IMR-90 (cell line): ENCODE results near the gene TGDS. TPM values are rescaled to one million over a fixed set of nuclear protein-coding genes. Genes with fewer than 3 reads are reported as not detected.

Experiments used
- ATAC-seq: fragments of 200-7000 bp; cut with Tn5 transposase; 2 replicates; pipeline ENCODE4 v1.9.1; 2020; ENCODE audit warnings: low read depth, mild to moderate bottlenecking, moderate library complexity
- BruUV-seq: library from RNA; stranded (reverse); fragments of 400-500 nt; replicated peaks from 2 replicates; lab custom pipeline; 2021; lab: Mats Ljungman, UMichigan
- CTCF ChIA-PET: fragments of 300-600 bp; formaldehyde crosslinking; extraction: SDS; loops from one replicate; lab custom pipeline; 2021; ENCODE audit warnings: antibody characterized with exemption; lab: Yijun Ruan, JAX
- POLR2A ChIA-PET: fragments of 300-600 bp; sonication (Branson Sonifier 250); formaldehyde crosslinking; loops from one replicate; lab custom pipeline; 2022; ENCODE audit warnings: antibody characterized with exemption; ENCODE audit not compliant: unreplicated experiment; lab: Charles Lee
- DNase-seq: peaks from one replicate; pipeline ENCODE4 v3.0.0; 2013
- H2AFZ ChIP-seq: replicated peaks from 2 replicates; pipeline ENCODE3; 2013; ENCODE audit warnings: low read length, mild to moderate bottlenecking; ENCODE audit not compliant: poor library complexity
- H2AK5ac ChIP-seq: 2 replicates; pipeline ENCODE4 v1.6.1; 2013; ENCODE audit warnings: low read depth, low read length, inconsistent platforms
- H2AK9ac ChIP-seq: replicated peaks from 2 replicates; pipeline ENCODE3; 2013; ENCODE audit warnings: mild to moderate bottlenecking, low read depth, low read length, moderate library complexity; ENCODE audit not compliant: poor library complexity
- H2BK120ac ChIP-seq: 2 replicates; pipeline ENCODE4 v1.6.1; 2013; ENCODE audit warnings: low read depth, low read length, inconsistent platforms
- H2BK15ac ChIP-seq: 3 replicates; pipeline ENCODE4 v1.6.1; 2013; ENCODE audit warnings: low read depth, low read length, inconsistent platforms
- H2BK20ac ChIP-seq: 2 replicates; pipeline ENCODE4 v1.6.1; 2013; ENCODE audit warnings: low read depth, mild to moderate bottlenecking, inconsistent platforms, low read length, moderate library complexity
- H2BK5ac ChIP-seq: 2 replicates; pipeline ENCODE4 v1.6.1; 2013; ENCODE audit warnings: mild to moderate bottlenecking, low read depth, low read length, inconsistent platforms; ENCODE audit not compliant: poor library complexity, severe bottlenecking
- H3K14ac ChIP-seq: replicated peaks from 2 replicates; pipeline ENCODE4 v1.6.1; 2013; ENCODE audit warnings: low read depth, low read length, inconsistent platforms
- H3K18ac ChIP-seq: 2 replicates; pipeline ENCODE4 v1.6.1; 2013; ENCODE audit warnings: low read depth, low read length, control low read depth
- H3K23ac ChIP-seq: 2 replicates; pipeline ENCODE4 v1.6.1; 2013; ENCODE audit warnings: low read depth, low read length, inconsistent platforms
- H3K27ac ChIP-seq: 2 replicates; pipeline ENCODE4 v1.5.1; 2013; ENCODE audit warnings: mild to moderate bottlenecking, control low read depth, low read length; ENCODE audit not compliant: insufficient read depth
- H3K27me3 ChIP-seq: 2 replicates; pipeline ENCODE4 v1.6.1; 2013; ENCODE audit warnings: low read length; ENCODE audit not compliant: control insufficient read depth, insufficient read depth
- H3K36me3 ChIP-seq: 2 replicates; pipeline ENCODE4 v1.6.1; 2013; ENCODE audit warnings: low read length, mixed read lengths; ENCODE audit not compliant: control insufficient read depth, insufficient read depth
- H3K4ac ChIP-seq: 2 replicates; pipeline ENCODE4 v1.6.1; 2013; ENCODE audit warnings: low read depth, low read length, inconsistent platforms
- H3K4me1 ChIP-seq: 2 replicates; pipeline ENCODE4 v1.6.1; 2013; ENCODE audit warnings: low read length, mixed read lengths; ENCODE audit not compliant: control insufficient read depth, insufficient read depth
- H3K4me2 ChIP-seq: 2 replicates; pipeline ENCODE4 v1.6.1; 2013; ENCODE audit warnings: low read depth, mild to moderate bottlenecking, control low read depth, low read length, moderate library complexity
- H3K4me3 ChIP-seq: 2 replicates; pipeline ENCODE4 v1.5.1; 2013; ENCODE audit warnings: low read depth, mild to moderate bottlenecking, control low read depth, low read length, moderate library complexity; ENCODE audit not compliant: insufficient read depth
- H3K56ac ChIP-seq: 2 replicates; pipeline ENCODE4 v1.6.1; 2013; ENCODE audit warnings: low read length, inconsistent platforms; ENCODE audit not compliant: insufficient read depth; ENCODE audit errors: extremely low read depth
- H3K79me1 ChIP-seq, 2 experiments: 2 replicates each; pipeline ENCODE4 v1.6.1; 2013; ENCODE audit warnings: low read length in 2 of 2, inconsistent platforms in 1 of 2, low read depth in 1 of 2
- H3K9ac ChIP-seq: 2 replicates; pipeline ENCODE4 v1.6.1; 2013; ENCODE audit warnings: low read depth, low read length, control low read depth
- H3K9me1 ChIP-seq: 2 replicates; pipeline ENCODE4 v1.6.1; 2013; ENCODE audit warnings: low read length, inconsistent platforms; ENCODE audit not compliant: insufficient read depth
- H3K9me3 ChIP-seq: 2 replicates; pipeline ENCODE4 v1.6.1; 2013; ENCODE audit warnings: low read length; ENCODE audit not compliant: control insufficient read depth, insufficient read depth
- H4K20me1 ChIP-seq: 2 replicates; pipeline ENCODE4 v1.6.1; 2013; ENCODE audit warnings: low read length, inconsistent platforms; ENCODE audit not compliant: insufficient read depth
- H4K5ac ChIP-seq: 2 replicates; pipeline ENCODE4 v1.6.1; 2013; ENCODE audit warnings: mild to moderate bottlenecking, low read depth, low read length, control low read depth
- H4K8ac ChIP-seq, 2 experiments: 2 replicates each; pipeline ENCODE4 v1.6.1; 2013; ENCODE audit warnings: low read depth in 2 of 2, low read length in 2 of 2, control low read depth in 1 of 2, inconsistent platforms in 1 of 2
- H4K91ac ChIP-seq: 2 replicates; pipeline ENCODE4 v1.6.1; 2013; ENCODE audit warnings: low read depth, low read length, inconsistent platforms; ENCODE audit not compliant: insufficient read depth
- RCOR1 ChIP-seq: IDR thresholded peaks from 2 replicates; pipeline ENCODE4 v1.6.1; 2012; ENCODE audit warnings: mild to moderate bottlenecking, low read length, improper control_type of control experiment; ENCODE audit not compliant: insufficient replicate concordance
- SMC3 ChIP-seq: fragments of 150-350 bp; IDR thresholded peaks from 2 replicates; pipeline ENCODE4 v1.6.1; 2016; ENCODE audit warnings: low read depth, mild to moderate bottlenecking, antibody characterized with exemption, low read length, moderate library complexity
- WGBS, 2 experiments: methylation state at CpG; one replicate each; pipeline versions ENCODE4 v1.1.5 to v1.1.7; 2013; ENCODE audit warnings: missing lambda C conversion rate in 2 of 2; ENCODE audit not compliant: insufficient read length in 1 of 2; ENCODE audit errors: extremely low coverage in 2 of 2; 5-methylcytosine and 5-hydroxymethylcytosine counted together
- dilution Hi-C: fragments of 300-500 bp; cut with HindIII; formaldehyde crosslinking; loops from one replicate; pipeline ENCODE4 v1.14.3; 2018; ENCODE audit warnings: low sequenced_read_pairs; ENCODE audit not compliant: unreplicated experiment
- in situ Hi-C: fragments of 300-500 bp; cut with MboI; formaldehyde crosslinking; loops from 3 replicates; pipeline ENCODE4 v1.14.3; 2019; ENCODE audit warnings: low sequenced_read_pairs, inconsistent platforms, mixed read lengths
- intact Hi-C: fragments of 100-400 bp; cut with micrococcal nuclease; formaldehyde crosslinking; loops from 2 replicates; pipeline ENCODE4 v1.10.0; 2022
- polyA plus RNA-seq, 3 experiments: library from polyadenylated mRNA; depleted of rRNA; stranded (reverse); fragments of >200 nt; gene quantifications; 2 replicates each; pipeline ENCODE4 v1.2.3, GENCODE V29; 2012; ENCODE audit warnings: low replicate concordance in 1 of 3
- total RNA-seq: library from RNA; depleted of rRNA; stranded (reverse); fragments of >200 nt; gene quantifications from 2 replicates; pipeline ENCODE4 v1.2.3, GENCODE V29; 2012
- TF ChIP-seq, protein P1 (sequence below): conservative IDR thresholded peaks from 2 replicates; pipeline ENCODE4 v1.5.1; 2012; ENCODE audit warnings: mild to moderate bottlenecking, low read depth, low read length, improper control_type of control experiment

Gene TGDS
- total and polyA plus RNA-seq, 2 of the 4 experiments (the other 2 are of a cell fraction) = 9.6 to 15.6 TPM

DNA sequence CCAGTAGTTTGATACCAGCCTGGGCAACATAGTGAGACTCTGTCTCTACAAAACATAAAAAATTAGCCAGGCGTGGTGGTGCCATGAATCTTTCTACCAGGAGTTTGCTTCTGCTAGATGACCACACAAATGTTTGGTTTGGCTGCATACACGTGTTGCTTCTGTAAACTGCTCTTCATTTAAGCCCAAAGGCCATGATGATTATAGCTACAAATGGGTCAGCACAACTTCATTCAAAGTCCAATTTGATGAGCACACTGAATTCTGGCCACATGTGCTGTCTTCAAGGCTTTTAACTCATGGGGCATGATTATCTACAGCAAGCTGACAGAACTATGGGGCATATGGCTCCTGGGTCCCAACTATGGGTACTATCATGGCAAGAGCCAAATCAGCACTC, 70.2 kb downstream of the TGDS start:
- Histone ChIP-seq H3K79me1 (no peaks in the 10 kb centered on the region), H4K5ac (no peak overlapping the region), H4K91ac (no peak overlapping the region), H3K9me1 (no peaks in the 10 kb centered on the region), H3K4ac (no peak overlapping the region), H4K8ac (no peak overlapping the region), H2BK15ac (no peak overlapping the region), H2AFZ (no peak overlapping the region), H3K23ac (no peak overlapping the region), H3K56ac (no peak overlapping the region), H3K27me3 (peaks cover 1% of the 10 kb centered on the region; the same call in 1 of the 2 replicates), H2BK20ac (no peak overlapping the region), H3K4me1 (no peaks in the 10 kb centered on the region), H3K4me2 (no peak overlapping the region), H3K9me3 (no peaks in the 10 kb centered on the region), H2AK9ac (no peak overlapping the region), H3K27ac (no peak overlapping the region), H2BK120ac (no peak overlapping the region), H3K4me3 (no peak overlapping the region), H3K9ac (no peak overlapping the region), H4K20me1 (no peaks in the 10 kb centered on the region), H2BK5ac (no peak overlapping the region), H3K14ac (no peak overlapping the region), H2AK5ac (no peak overlapping the region), H3K18ac (no peak overlapping the region), H3K36me3 (no peaks in the 10 kb centered on the region)
- intact Hi-C loops (no loop called here), in situ Hi-C loops (no loop called here), dilution Hi-C loops (no loop called here)
- TF ChIP-seq RCOR1 = no peak
- TF ChIP-seq, protein P1, sequence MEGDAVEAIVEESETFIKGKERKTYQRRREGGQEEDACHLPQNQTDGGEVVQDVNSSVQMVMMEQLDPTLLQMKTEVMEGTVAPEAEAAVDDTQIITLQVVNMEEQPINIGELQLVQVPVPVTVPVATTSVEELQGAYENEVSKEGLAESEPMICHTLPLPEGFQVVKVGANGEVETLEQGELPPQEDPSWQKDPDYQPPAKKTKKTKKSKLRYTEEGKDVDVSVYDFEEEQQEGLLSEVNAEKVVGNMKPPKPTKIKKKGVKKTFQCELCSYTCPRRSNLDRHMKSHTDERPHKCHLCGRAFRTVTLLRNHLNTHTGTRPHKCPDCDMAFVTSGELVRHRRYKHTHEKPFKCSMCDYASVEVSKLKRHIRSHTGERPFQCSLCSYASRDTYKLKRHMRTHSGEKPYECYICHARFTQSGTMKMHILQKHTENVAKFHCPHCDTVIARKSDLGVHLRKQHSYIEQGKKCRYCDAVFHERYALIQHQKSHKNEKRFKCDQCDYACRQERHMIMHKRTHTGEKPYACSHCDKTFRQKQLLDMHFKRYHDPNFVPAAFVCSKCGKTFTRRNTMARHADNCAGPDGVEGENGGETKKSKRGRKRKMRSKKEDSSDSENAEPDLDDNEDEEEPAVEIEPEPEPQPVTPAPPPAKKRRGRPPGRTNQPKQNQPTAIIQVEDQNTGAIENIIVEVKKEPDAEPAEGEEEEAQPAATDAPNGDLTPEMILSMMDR = no peak
- no peak for TF ChIP-seq SMC3
- ATAC-seq (no peak), DNase-seq (no peak)
- CTCF ChIA-PET = no interaction called here
- no TSS peak for BruUV-seq
- POLR2A ChIA-PET = no interaction called here
- 33% methylated on average over 1 of the region's 2 CpGs; no CpG with 5 or more reads in 1 of the 2 experiments for WGBS, 2 experiments
